Kidney (tissue), 14 donors: ENCODE measurements around the gene FLII. TPM values are rescaled to one million over a fixed set of nuclear protein-coding genes. Genes with fewer than 3 reads are reported as not detected.

ENCODE experiments used
- DNase-seq, 5 donors: peaks; one replicate each; pipeline ENCODE4 v3.0.0-alpha.2; 2013 to 2020
- FAIRE-seq: peaks from 2 replicates; lab custom pipeline; 2012; peaks lifted over from hg19 to GRCh38; lab: Jason Lieb, UNC
- H3K27ac ChIP-seq, 2 donors: one replicate each; pipeline ENCODE4 v1.7.0; 2013; ENCODE audit warnings: low read depth in 2 of 2, low read length in 2 of 2, inconsistent platforms in 1 of 2
- H3K27me3 ChIP-seq: one replicate; pipeline ENCODE4 v1.7.1; 2013; ENCODE audit warnings: low read length, inconsistent platforms; ENCODE audit not compliant: control insufficient read depth, insufficient read depth
- H3K36me3 ChIP-seq, 3 donors: one replicate each; pipeline versions ENCODE4 v1.7.0 to v1.7.1; 2013; ENCODE audit warnings: low read length in 3 of 3, control low read depth in 1 of 3, inconsistent platforms in 1 of 3; ENCODE audit not compliant: insufficient read depth in 3 of 3, control insufficient read depth in 2 of 3
- H3K4me1 ChIP-seq, 3 donors: one replicate each; pipeline versions ENCODE4 v1.7.0 to v1.7.1; 2013; ENCODE audit warnings: low read length in 3 of 3, inconsistent platforms in 1 of 3, low read depth in 1 of 3; ENCODE audit not compliant: control insufficient read depth in 2 of 3, insufficient read depth in 2 of 3
- H3K4me3 ChIP-seq, 3 donors: one replicate each; pipeline versions ENCODE4 v1.7.0 to v1.8.1; 2013; ENCODE audit warnings: low read length in 3 of 3, control low read depth in 1 of 3, inconsistent platforms in 1 of 3
- H3K9ac ChIP-seq, 3 donors: one replicate each; pipeline versions ENCODE4 v1.7.0 to v1.7.1; 2013; ENCODE audit warnings: low read length in 3 of 3, control low read depth in 1 of 3, inconsistent platforms in 1 of 3
- H3K9me3 ChIP-seq, 3 donors: one replicate each; pipeline versions ENCODE4 v1.7.0 to v1.7.1; 2013; ENCODE audit warnings: low read length in 3 of 3, control low read depth in 1 of 3, inconsistent platforms in 1 of 3; ENCODE audit not compliant: control insufficient read depth in 2 of 3, insufficient read depth in 1 of 3
- intact Hi-C: fragments of 100-400 bp; cut with DNase I; formaldehyde crosslinking; loops from one replicate; pipeline ENCODE4 v1.11.1; 2022
- polyA plus RNA-seq: library from polyadenylated mRNA; stranded (reverse); fragments of 350-450 nt; fragmentation: Illumina TruSeq; extraction: RNeasy Lipid Tissue Mini Kit (QIAGEN cat#74804); gene quantifications from one replicate; pipeline ENCODE4 v1.2.3, GENCODE V29; 2014; ENCODE audit warnings: low read depth, low replicate concordance; ENCODE audit not compliant: insufficient read depth
- total RNA-seq: library from RNA; stranded (reverse); fragmentation: NEBNext Ultra II Directional; extraction: Animal tissue kit (Norgen Biotek cat#: 25700); gene quantifications from one replicate; pipeline ENCODE4 v1.2.1, GENCODE V29; 2021
- TF ChIP-seq, protein P1 (sequence below): IDR thresholded peaks from 3 replicates; pipeline ENCODE4 v1.5.1; 2012; ENCODE audit warnings: mild to moderate bottlenecking, moderate library complexity, borderline replicate concordance; ENCODE audit not compliant: insufficient read depth; ENCODE audit errors: extremely low read depth
- donor health status: control.
- donor health status: control.
- donor health status: control.
- donor health status: control.
- donor health status: control.
- donor health status: DM: yes; HTN: yes; CAD: no.
- donor health status: Normal renal cell carcinoma (clear cell type).

FLII gene
- total and polyA plus RNA-seq, 2 donors from 2014 or later = 139 to 301 TPM

DNA sequence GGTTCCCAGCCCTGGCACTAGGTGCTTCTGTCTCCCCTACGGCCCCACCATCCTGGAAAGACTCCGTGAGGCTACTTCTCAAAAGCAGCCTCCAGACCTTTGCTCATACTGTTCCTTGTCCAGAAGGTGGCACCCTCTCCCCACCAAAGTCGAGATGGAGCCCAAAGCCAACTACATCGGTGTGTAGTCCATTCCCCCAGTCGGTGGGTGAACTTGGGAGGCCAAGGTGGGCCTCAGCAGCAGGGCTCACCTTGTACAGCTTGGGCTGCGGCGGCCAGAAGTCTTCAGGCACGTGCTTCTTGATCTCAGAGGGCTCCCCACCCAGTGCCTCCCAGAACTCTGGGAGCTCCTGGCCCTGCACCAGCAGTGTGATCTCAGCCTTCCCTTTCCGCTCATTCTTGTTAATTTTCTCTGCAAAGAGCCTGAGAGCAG, 10.2 kb downstream of the FLII start:
- H3K4me1 ChIP-seq = peaks cover 0 to 10% (median 0%) of the 10 kb centered on the region in 3 donors
- H3K27ac ChIP-seq = no peak overlapping the region
- H3K9me3 ChIP-seq = no peaks in the 10 kb centered on the region
- no peak overlapping the region for H3K4me3 ChIP-seq
- H3K36me3 ChIP-seq = peaks cover 0 to 78% (median 24%) of the 10 kb centered on the region in 3 donors
- DNase-seq = peak in 4 of 5 donors; percentile 81 to 91 (median 86)
- FAIRE-seq = no peak
- TF ChIP-seq, protein P1, sequence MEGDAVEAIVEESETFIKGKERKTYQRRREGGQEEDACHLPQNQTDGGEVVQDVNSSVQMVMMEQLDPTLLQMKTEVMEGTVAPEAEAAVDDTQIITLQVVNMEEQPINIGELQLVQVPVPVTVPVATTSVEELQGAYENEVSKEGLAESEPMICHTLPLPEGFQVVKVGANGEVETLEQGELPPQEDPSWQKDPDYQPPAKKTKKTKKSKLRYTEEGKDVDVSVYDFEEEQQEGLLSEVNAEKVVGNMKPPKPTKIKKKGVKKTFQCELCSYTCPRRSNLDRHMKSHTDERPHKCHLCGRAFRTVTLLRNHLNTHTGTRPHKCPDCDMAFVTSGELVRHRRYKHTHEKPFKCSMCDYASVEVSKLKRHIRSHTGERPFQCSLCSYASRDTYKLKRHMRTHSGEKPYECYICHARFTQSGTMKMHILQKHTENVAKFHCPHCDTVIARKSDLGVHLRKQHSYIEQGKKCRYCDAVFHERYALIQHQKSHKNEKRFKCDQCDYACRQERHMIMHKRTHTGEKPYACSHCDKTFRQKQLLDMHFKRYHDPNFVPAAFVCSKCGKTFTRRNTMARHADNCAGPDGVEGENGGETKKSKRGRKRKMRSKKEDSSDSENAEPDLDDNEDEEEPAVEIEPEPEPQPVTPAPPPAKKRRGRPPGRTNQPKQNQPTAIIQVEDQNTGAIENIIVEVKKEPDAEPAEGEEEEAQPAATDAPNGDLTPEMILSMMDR = peak; percentile 64
- no peak overlapping the region for H3K9ac ChIP-seq
- intact Hi-C loops = no loop called here
- H3K27me3 ChIP-seq = no peaks in the 10 kb centered on the region

DNA sequence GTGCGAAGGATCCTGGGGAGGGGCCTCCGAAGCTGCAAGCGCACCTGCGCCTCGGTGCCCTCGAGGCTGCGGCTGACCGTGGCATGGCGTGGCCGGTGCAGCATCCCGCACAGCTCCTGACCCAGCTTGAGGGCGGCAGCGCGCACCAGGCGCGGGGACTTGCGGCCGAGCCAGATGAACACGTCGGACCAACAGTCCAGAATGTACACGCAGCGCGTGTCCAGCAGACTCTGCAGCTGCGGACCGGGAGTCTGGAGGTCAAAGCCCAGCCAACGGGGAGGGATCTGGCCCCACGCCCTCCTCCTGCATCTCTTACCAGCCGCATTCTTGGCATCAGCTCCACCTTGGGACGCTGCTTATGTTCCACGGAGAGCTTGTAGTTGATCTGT, 10.9 kb downstream of the FLII start:
- no peak overlapping the region for H3K9ac ChIP-seq
- DNase-seq = peak in 1 of 5 donors; percentile 78
- TF ChIP-seq, protein P1 = no peak
- H3K4me3 ChIP-seq = no peak overlapping the region
- peaks cover 0 to 71% (median 24%) of the 10 kb centered on the region in 3 donors for H3K36me3 ChIP-seq
- intact Hi-C loops = no loop called here
- H3K9me3 ChIP-seq = no peaks in the 10 kb centered on the region
- FAIRE-seq = no peak
- no peaks in the 10 kb centered on the region for H3K27me3 ChIP-seq
- H3K27ac ChIP-seq = no peak overlapping the region
- peaks cover 0 to 10% (median 0%) of the 10 kb centered on the region in 3 donors for H3K4me1 ChIP-seq

DNA sequence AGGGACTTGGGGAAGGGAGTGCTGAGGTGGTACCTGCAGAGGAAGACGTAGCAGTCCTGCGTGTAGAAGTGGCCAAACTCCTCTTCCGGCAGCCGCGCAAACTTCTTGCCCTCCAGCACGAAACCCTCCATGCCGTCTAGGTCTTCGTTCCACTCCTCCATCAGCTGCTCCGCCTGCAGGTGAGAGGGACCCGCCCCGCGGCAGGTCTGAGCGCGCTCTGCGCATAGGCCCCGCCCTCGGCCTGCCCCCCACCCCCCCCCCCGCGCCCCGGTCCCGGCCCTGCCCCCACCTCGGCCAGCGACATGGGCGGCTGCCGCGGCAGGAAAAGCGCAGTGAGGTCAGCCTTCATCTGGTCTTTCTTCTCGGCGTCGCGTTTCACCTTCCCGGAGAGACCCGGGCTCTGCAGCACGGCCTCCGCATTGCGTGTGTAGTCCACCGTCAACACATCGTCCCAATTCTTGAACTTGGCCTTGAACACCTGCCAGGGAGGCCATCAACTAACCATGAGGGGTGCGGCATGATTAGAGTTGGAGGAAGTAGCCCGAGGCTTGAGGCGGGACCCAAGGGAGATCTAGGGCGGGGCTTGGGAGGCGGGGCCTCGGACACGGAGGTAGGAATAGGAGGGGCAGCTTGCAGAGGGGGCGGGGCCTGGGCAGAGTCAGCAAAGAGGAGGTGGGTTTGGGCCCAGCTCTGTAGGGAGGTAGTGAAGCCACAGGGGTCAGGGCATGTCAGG, 11.5 kb downstream of the FLII start:
- intact Hi-C loops = no loop called here
- Histone ChIP-seq H3K4me1 (peaks cover 0 to 10% (median 0%) of the 10 kb centered on the region in 3 donors), H3K27me3 (no peaks in the 10 kb centered on the region), H3K4me3 (peak overlapping the region in 1 of 3 donors; percentile 24), H3K27ac (no peak overlapping the region), H3K9me3 (no peaks in the 10 kb centered on the region), H3K9ac (no peak overlapping the region), H3K36me3 (peaks cover 0 to 65% (median 24%) of the 10 kb centered on the region in 3 donors)
- DNase-seq = peak; percentile 86 to 93 (median 90)
- TF ChIP-seq, protein P1 = no peak
- FAIRE-seq = no peak
